ENCODE results near the gene WDR45.

- TF ChIP-seq POLR2AphosphoS5 (IDR thresholded peaks at IDR 0.05; ENCODE audit: low read depth, low read length), result peak; percentile 25
- peak; percentile 84 for TF ChIP-seq CTCF (IDR thresholded peaks at IDR 0.05)
- no peak for TF ChIP-seq REST (IDR thresholded peaks at IDR 0.05; ENCODE audit: insufficient read depth in 1 of 2, low read depth in 2 of 2, low read length in 1 of 2)
- peak; percentile 53; the same call in 1 of the 2 replicates for TF ChIP-seq SIN3A (IDR thresholded peaks at IDR 0.05; ENCODE audit: borderline replicate concordance, insufficient read depth, low read depth, low read length)
Observed at GRCh38 chrX:49043220-49043986, 36.3 kb downstream of the WDR45 start, which contains the start of gene TFE3.
